WTC11 (cell line): ENCODE data around the gene RAD9A. TPM values are rescaled to one million over a fixed set of nuclear protein-coding genes. Genes with fewer than 3 reads are reported as not detected.

ENCODE experiments used
- ATAC-seq: fragments of 200-7000 bp; cut with Tn5 transposase; 2 replicates; pipeline ENCODE4 v1.10.0; 2021; ENCODE audit warnings: mild to moderate bottlenecking, moderate library complexity
- CTCF ChIA-PET: fragments of 300-600 bp; sonication (Branson Sonifier 250); formaldehyde crosslinking; loops from one replicate; lab custom pipeline; 2021; ENCODE audit warnings: antibody characterized with exemption; lab: Charles Lee
- POLR2A ChIA-PET: fragments of 350-600 bp; sonication (Branson Sonifier 250); formaldehyde crosslinking; loops from one replicate; lab custom pipeline; 2021; ENCODE audit warnings: antibody characterized with exemption; lab: Charles Lee
- DNase-seq: peaks from one replicate; pipeline ENCODE4 v3.0.0; 2021; ENCODE audit warnings: low spot score
- H3K27ac Mint-ChIP-seq: 2 replicates; pipeline ENCODE4 v1.8.0; 2021; ENCODE audit warnings: mixed read lengths
- H3K27me3 Mint-ChIP-seq: 2 replicates; pipeline ENCODE4 v1.8.0; 2021; ENCODE audit warnings: low read depth, mild to moderate bottlenecking, moderate library complexity, mixed read lengths
- H3K36me3 Mint-ChIP-seq: 2 replicates; pipeline ENCODE4 v1.8.0; 2021; ENCODE audit warnings: mixed read lengths
- H3K4me1 Mint-ChIP-seq: 2 replicates; pipeline ENCODE4 v1.8.0; 2022; ENCODE audit warnings: mixed read lengths
- H3K4me3 Mint-ChIP-seq: 2 replicates; pipeline ENCODE4 v1.8.0; 2021; ENCODE audit warnings: mild to moderate bottlenecking, moderate library complexity, mixed read lengths
- H3K9me3 Mint-ChIP-seq: 2 replicates; pipeline ENCODE4 v1.8.0; 2021; ENCODE audit warnings: mixed read lengths
- ELF4 ChIP-seq: sonication (generic); formaldehyde crosslinking; IDR thresholded peaks from 2 replicates; pipeline ENCODE4 v1.8.1; 2022; ENCODE audit warnings: low read depth, mild to moderate bottlenecking, moderate library complexity, missing genetic modification reagents
- HMGA2 ChIP-seq: fragments of 250-450 bp; sonication (Bioruptor Pico); IDR thresholded peaks from 2 replicates; pipeline ENCODE4 v1.4.0; 2021; ENCODE audit warnings: mild to moderate bottlenecking, moderate library complexity
- JAZF1 ChIP-seq: fragments of 250-450 bp; sonication (Bioruptor Pico); IDR thresholded peaks from 2 replicates; pipeline ENCODE4 v1.9.0; 2021; ENCODE audit warnings: moderate library complexity, mild to moderate bottlenecking, inconsistent platforms
- SOX15 ChIP-seq: fragments of 250-450 bp; sonication (Bioruptor Pico); IDR thresholded peaks from 2 replicates; pipeline ENCODE4 v1.9.0; 2021; ENCODE audit warnings: mild to moderate bottlenecking
- TP53 ChIP-seq: sonication (generic); formaldehyde crosslinking; IDR thresholded peaks from 2 replicates; pipeline ENCODE4 v1.8.1; 2023; ENCODE audit warnings: mild to moderate bottlenecking, missing genetic modification reagents
- total RNA-seq: library from RNA; stranded (reverse); gene quantifications from 3 replicates; pipeline ENCODE4 v1.2.3, GENCODE V29; 2021
- TF ChIP-seq, protein P1 (sequence below): sonication (generic); formaldehyde crosslinking; IDR thresholded peaks from 2 replicates; pipeline ENCODE4 v1.8.1; 2022; ENCODE audit warnings: low read depth, missing genetic modification reagents, borderline replicate concordance
- TF ChIP-seq, protein P2 (sequence below): sonication (generic); formaldehyde crosslinking; IDR thresholded peaks from 2 replicates; pipeline ENCODE4 v1.8.1; 2022; ENCODE audit warnings: mild to moderate bottlenecking, missing genetic modification reagents, moderate library complexity, borderline replicate concordance
- TF ChIP-seq, protein P3 (sequence below): sonication (generic); formaldehyde crosslinking; IDR thresholded peaks from 2 replicates; pipeline ENCODE4 v1.8.1; 2023; ENCODE audit warnings: mild to moderate bottlenecking, missing genetic modification reagents, borderline replicate concordance
- TF ChIP-seq, protein P4 (sequence below): sonication (generic); formaldehyde crosslinking; IDR thresholded peaks from 2 replicates; pipeline ENCODE4 v1.8.0; 2023; ENCODE audit warnings: mild to moderate bottlenecking, missing genetic modification reagents
- TF ChIP-seq, protein P5 (sequence below): sonication (generic); formaldehyde crosslinking; IDR thresholded peaks from 2 replicates; pipeline ENCODE4 v1.8.0; 2022; ENCODE audit warnings: mild to moderate bottlenecking, missing genetic modification reagents
- TF ChIP-seq, protein P6 (sequence below): fragments of 200-600 bp; IDR thresholded peaks from 2 replicates; pipeline ENCODE4 v1.8.0; 2022; ENCODE audit warnings: antibody characterized with exemption
- TF ChIP-seq, protein P7 (sequence below): sonication (generic); formaldehyde crosslinking; IDR thresholded peaks from 2 replicates; pipeline ENCODE4 v1.8.0; 2022; ENCODE audit warnings: mild to moderate bottlenecking, missing genetic modification reagents
- TF ChIP-seq, protein P8 (sequence below): sonication (generic); formaldehyde crosslinking; conservative IDR thresholded peaks from 2 replicates; pipeline ENCODE4 v1.8.1; 2022; ENCODE audit warnings: mild to moderate bottlenecking, missing genetic modification reagents

The RAD9A gene
- total RNA-seq, 1 experiment from 2014 or later, result 45.5 TPM

DNA sequence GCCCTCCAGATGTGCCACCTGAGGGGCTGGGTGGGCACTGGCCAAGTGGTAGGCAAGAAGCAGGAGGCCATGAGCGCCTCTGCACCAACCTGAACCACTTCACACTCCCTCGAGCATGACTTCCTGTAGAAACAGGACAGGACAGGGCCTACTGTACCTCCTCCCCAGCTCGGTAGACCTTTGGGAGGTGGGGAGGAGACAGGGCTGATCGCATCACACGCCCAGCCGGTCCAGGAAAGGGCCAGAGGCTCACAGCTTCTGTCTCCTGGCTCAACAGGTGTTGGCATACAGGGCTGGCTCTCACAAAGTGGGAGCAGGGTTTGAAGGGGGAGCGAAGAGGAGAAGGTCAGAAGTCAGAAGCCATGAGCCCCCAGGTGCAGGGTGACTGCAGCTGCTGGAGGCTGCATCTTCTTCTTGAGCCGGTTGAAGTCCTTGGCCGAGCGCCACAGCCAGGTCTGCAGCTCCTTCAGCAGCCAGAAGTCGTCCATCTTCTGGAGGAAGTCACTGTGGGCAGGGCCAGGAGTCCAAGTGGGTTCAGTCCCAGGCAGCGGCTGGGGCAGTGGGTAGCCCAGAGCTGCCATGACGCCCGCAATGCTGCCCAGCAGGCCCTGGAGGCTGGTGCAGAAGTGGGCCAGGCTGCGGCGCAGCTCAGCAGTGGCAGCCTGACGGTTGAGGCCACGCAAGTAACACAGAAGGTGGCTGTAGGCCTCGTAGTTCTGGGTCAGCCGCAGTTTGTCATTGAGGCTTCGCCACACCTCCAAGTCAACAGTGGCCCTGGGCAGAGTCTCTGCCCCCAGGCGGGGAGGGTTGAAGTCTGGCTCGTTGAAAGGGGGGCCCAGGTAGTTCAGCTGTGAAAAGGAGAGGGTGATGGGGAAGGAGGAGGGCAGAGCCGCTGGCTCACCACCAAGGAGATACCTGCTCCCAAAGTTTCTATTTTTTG is 26.7 kb upstream of the RAD9A start (continued):
- TF ChIP-seq, protein P1, sequence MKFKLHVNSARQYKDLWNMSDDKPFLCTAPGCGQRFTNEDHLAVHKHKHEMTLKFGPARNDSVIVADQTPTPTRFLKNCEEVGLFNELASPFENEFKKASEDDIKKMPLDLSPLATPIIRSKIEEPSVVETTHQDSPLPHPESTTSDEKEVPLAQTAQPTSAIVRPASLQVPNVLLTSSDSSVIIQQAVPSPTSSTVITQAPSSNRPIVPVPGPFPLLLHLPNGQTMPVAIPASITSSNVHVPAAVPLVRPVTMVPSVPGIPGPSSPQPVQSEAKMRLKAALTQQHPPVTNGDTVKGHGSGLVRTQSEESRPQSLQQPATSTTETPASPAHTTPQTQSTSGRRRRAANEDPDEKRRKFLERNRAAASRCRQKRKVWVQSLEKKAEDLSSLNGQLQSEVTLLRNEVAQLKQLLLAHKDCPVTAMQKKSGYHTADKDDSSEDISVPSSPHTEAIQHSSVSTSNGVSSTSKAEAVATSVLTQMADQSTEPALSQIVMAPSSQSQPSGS (CRISPR knock-in tag), result no peak
- TF ChIP-seq HMGA2, result no peak
- no peak for TF ChIP-seq ELF4 (CRISPR knock-in tag)
- TF ChIP-seq, all 79 proteins: peak for 0

DNA sequence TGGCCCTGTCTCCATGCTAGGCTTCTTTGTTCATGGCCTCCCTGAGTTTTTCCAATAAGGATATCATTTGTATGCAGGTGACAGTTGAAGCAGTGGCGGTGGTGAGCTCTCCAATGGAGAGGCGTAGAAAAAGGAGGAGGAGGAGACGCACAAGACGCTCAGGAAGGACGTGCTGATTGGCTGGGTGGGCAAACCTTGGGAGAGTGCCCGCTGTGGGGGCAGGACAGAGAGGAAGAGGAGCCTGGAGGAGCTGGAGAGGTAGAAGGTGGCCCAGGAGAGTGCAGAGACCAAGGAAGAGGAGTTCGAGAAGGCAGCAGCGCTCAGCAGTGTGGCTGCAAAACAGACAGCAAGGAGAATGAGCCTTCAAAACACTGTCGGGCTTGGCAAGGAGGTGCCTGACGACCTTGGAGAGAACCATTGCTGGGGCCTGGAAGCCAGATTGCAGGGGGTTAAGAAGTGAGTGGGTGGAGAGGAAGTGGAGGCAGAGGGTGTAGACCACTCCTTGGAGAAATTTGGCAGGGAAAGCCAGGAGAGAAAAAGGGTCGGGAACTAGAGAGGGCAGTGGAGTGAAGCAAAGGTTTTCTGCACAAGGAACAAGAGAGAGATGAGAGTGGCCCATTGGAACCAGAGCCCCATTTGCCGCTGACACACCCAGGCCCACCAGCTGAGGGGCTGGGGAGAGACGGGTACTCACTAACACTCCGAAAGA is 25.9 kb upstream of the RAD9A start:
- no peak overlapping the region for H3K4me3 Mint-ChIP-seq
- no peaks in the 10 kb centered on the region for H3K36me3 Mint-ChIP-seq
- peaks cover 78% of the 10 kb centered on the region for H3K27me3 Mint-ChIP-seq
- TF ChIP-seq, protein P2, sequence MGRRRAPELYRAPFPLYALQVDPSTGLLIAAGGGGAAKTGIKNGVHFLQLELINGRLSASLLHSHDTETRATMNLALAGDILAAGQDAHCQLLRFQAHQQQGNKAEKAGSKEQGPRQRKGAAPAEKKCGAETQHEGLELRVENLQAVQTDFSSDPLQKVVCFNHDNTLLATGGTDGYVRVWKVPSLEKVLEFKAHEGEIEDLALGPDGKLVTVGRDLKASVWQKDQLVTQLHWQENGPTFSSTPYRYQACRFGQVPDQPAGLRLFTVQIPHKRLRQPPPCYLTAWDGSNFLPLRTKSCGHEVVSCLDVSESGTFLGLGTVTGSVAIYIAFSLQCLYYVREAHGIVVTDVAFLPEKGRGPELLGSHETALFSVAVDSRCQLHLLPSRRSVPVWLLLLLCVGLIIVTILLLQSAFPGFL (CRISPR knock-in tag), result no peak
- TF ChIP-seq, protein P1 (CRISPR knock-in tag), result no peak
- TF ChIP-seq, protein P3, sequence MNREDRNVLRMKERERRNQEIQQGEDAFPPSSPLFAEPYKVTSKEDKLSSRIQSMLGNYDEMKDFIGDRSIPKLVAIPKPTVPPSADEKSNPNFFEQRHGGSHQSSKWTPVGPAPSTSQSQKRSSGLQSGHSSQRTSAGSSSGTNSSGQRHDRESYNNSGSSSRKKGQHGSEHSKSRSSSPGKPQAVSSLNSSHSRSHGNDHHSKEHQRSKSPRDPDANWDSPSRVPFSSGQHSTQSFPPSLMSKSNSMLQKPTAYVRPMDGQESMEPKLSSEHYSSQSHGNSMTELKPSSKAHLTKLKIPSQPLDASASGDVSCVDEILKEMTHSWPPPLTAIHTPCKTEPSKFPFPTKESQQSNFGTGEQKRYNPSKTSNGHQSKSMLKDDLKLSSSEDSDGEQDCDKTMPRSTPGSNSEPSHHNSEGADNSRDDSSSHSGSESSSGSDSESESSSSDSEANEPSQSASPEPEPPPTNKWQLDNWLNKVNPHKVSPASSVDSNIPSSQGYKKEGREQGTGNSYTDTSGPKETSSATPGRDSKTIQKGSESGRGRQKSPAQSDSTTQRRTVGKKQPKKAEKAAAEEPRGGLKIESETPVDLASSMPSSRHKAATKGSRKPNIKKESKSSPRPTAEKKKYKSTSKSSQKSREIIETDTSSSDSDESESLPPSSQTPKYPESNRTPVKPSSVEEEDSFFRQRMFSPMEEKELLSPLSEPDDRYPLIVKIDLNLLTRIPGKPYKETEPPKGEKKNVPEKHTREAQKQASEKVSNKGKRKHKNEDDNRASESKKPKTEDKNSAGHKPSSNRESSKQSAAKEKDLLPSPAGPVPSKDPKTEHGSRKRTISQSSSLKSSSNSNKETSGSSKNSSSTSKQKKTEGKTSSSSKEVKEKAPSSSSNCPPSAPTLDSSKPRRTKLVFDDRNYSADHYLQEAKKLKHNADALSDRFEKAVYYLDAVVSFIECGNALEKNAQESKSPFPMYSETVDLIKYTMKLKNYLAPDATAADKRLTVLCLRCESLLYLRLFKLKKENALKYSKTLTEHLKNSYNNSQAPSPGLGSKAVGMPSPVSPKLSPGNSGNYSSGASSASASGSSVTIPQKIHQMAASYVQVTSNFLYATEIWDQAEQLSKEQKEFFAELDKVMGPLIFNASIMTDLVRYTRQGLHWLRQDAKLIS (CRISPR knock-in tag), result no peak
- TF ChIP-seq, protein P4, sequence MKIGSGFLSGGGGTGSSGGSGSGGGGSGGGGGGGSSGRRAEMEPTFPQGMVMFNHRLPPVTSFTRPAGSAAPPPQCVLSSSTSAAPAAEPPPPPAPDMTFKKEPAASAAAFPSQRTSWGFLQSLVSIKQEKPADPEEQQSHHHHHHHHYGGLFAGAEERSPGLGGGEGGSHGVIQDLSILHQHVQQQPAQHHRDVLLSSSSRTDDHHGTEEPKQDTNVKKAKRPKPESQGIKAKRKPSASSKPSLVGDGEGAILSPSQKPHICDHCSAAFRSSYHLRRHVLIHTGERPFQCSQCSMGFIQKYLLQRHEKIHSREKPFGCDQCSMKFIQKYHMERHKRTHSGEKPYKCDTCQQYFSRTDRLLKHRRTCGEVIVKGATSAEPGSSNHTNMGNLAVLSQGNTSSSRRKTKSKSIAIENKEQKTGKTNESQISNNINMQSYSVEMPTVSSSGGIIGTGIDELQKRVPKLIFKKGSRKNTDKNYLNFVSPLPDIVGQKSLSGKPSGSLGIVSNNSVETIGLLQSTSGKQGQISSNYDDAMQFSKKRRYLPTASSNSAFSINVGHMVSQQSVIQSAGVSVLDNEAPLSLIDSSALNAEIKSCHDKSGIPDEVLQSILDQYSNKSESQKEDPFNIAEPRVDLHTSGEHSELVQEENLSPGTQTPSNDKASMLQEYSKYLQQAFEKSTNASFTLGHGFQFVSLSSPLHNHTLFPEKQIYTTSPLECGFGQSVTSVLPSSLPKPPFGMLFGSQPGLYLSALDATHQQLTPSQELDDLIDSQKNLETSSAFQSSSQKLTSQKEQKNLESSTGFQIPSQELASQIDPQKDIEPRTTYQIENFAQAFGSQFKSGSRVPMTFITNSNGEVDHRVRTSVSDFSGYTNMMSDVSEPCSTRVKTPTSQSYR, result no peak
- TF ChIP-seq, protein P5, sequence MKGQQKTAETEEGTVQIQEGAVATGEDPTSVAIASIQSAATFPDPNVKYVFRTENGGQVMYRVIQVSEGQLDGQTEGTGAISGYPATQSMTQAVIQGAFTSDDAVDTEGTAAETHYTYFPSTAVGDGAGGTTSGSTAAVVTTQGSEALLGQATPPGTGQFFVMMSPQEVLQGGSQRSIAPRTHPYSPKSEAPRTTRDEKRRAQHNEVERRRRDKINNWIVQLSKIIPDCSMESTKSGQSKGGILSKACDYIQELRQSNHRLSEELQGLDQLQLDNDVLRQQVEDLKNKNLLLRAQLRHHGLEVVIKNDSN (CRISPR knock-in tag), result no peak
- TF ChIP-seq TP53 (CRISPR knock-in tag) (no peak), JAZF1 (no peak), SOX15 (CRISPR knock-in tag) (no peak)
- TF ChIP-seq, protein P6, sequence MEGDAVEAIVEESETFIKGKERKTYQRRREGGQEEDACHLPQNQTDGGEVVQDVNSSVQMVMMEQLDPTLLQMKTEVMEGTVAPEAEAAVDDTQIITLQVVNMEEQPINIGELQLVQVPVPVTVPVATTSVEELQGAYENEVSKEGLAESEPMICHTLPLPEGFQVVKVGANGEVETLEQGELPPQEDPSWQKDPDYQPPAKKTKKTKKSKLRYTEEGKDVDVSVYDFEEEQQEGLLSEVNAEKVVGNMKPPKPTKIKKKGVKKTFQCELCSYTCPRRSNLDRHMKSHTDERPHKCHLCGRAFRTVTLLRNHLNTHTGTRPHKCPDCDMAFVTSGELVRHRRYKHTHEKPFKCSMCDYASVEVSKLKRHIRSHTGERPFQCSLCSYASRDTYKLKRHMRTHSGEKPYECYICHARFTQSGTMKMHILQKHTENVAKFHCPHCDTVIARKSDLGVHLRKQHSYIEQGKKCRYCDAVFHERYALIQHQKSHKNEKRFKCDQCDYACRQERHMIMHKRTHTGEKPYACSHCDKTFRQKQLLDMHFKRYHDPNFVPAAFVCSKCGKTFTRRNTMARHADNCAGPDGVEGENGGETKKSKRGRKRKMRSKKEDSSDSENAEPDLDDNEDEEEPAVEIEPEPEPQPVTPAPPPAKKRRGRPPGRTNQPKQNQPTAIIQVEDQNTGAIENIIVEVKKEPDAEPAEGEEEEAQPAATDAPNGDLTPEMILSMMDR, result no peak
- TF ChIP-seq, protein P7, sequence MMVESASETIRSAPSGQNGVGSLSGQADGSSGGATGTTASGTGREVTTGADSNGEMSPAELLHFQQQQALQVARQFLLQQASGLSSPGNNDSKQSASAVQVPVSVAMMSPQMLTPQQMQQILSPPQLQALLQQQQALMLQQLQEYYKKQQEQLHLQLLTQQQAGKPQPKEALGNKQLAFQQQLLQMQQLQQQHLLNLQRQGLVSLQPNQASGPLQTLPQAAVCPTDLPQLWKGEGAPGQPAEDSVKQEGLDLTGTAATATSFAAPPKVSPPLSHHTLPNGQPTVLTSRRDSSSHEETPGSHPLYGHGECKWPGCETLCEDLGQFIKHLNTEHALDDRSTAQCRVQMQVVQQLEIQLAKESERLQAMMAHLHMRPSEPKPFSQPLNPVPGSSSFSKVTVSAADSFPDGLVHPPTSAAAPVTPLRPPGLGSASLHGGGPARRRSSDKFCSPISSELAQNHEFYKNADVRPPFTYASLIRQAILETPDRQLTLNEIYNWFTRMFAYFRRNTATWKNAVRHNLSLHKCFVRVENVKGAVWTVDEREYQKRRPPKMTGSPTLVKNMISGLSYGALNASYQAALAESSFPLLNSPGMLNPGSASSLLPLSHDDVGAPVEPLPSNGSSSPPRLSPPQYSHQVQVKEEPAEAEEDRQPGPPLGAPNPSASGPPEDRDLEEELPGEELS (CRISPR knock-in tag), result no peak
- TF ChIP-seq, protein P8, sequence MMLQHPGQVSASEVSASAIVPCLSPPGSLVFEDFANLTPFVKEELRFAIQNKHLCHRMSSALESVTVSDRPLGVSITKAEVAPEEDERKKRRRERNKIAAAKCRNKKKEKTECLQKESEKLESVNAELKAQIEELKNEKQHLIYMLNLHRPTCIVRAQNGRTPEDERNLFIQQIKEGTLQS, result no peak

More for the DNA sequence above, 25.9 kb upstream of the RAD9A start:
- no peaks in the 10 kb centered on the region for H3K9me3 Mint-ChIP-seq
- DNase-seq (no peak), ATAC-seq (peak; percentile 50)
- no peak overlapping the region for H3K27ac Mint-ChIP-seq
- H3K4me1 Mint-ChIP-seq, result peaks cover 22% of the 10 kb centered on the region
- POLR2A ChIA-PET, result no interaction called here
- CTCF ChIA-PET, result interaction anchor here (1.0 to 25.7 kb wide), 7 partner anchors 8 to 48 kb away, joined by 4 to 842 read pairs (median 7); partner anchors contain the start of genes POLD4 and PPP1CA
